KOPT-K1 (cell line): ENCODE results near the gene GAL3ST2.
"Not testable (repeated sequence)": the region's sequence is repeated elsewhere in the genome, so short reads cannot be mapped to it uniquely, and the experiment has no call there.

Experiments
- H3K27ac ChIP-seq: fragments of 200-600 bp; sonication (generic); 2 replicates; pipeline ENCODE4 v1.5.1; 2016; ENCODE audit warnings: antibody characterized with exemption, mild to moderate bottlenecking, low read depth, low read length; ENCODE audit not compliant: poor library complexity, severe bottlenecking
- H3K36me3 ChIP-seq: fragments of 200-600 bp; sonication (generic); 2 replicates; pipeline ENCODE4 v1.5.1; 2017; ENCODE audit warnings: antibody characterized with exemption, mild to moderate bottlenecking, low read length, moderate library complexity; ENCODE audit not compliant: insufficient read depth
- H3K9me3 ChIP-seq: fragments of 200-600 bp; sonication (generic); 2 replicates; pipeline ENCODE4 v1.5.1; 2017; ENCODE audit warnings: antibody characterized with exemption, low read length, mild to moderate bottlenecking; ENCODE audit not compliant: insufficient read depth, poor library complexity, severe bottlenecking

The GAL3ST2 gene

GRCh38 chr2:241755166-241755565 lies 21.5 kb upstream of the GAL3ST2 start:
- Histone ChIP-seq H3K9me3 (peaks cover 1% of the 10 kb centered on the region), H3K36me3 (peaks cover 98% of the 10 kb centered on the region), H3K27ac (no peak overlapping the region)

- Histone ChIP-seq H3K9me3 (peaks cover 5% of the 10 kb centered on the region), H3K36me3 (peaks cover 99% of the 10 kb centered on the region), H3K27ac (no peak overlapping the region)
These were observed 20.8 kb upstream of the GAL3ST2 start for GRCh38 chr2:241755777-241756176.

- Histone ChIP-seq H3K27ac (no peak overlapping the region), H3K9me3 (peaks cover 5% of the 10 kb centered on the region), H3K36me3 (peaks cover 74% of the 10 kb centered on the region)
These were observed 17.4 kb upstream of the GAL3ST2 start for GRCh38 chr2:241759067-241759807.

DNA sequence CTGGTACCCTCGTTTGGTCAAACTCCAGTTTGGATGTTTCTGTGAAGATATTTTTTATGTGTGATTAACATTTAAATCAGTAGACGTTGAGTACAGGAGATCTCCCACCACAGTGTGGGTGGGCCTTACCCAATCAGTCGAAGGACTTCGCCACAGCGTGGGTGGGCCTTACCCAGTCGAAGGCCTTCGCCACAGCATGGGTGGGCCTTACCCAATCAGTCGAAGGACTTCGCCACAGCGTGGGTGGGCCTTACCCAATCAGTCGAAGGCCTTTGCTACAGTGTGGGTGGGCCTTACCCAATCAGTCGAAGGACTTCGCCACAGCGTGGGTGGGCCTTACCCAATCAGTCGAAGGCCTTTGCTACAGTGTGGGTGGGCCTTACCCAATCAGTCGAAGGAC lies 16.7 kb upstream of the GAL3ST2 start:
- peaks cover 67% of the 10 kb centered on the region for H3K36me3 ChIP-seq
- H3K27ac ChIP-seq, H3K9me3 ChIP-seq: not testable (repeated sequence)

DNA sequence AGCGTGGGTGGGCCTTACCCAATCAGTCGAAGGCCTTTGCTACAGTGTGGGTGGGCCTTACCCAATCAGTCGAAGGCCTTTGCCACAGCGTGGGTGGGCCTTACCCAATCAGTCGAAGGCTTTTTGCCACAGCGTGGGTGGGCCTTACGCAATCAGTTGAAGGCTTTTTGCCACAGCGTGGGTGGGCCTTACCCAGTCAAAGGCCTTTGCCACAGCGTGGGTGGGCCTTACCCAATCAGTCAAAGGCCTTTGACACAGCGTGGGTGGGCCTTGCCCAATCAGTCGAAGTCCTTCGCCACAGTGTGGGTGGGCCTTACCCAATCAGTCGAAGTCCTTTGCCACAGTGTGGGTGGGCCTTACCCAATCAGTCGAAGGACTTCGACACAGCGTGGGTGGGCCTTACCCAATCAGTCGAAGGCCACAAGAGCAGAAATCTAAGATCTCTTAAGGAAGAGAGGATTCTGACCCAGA lies 16.3 kb upstream of the GAL3ST2 start:
- peaks cover 63% of the 10 kb centered on the region for H3K36me3 ChIP-seq
- H3K9me3 ChIP-seq = peaks cover 5% of the 10 kb centered on the region
- no peak overlapping the region for H3K27ac ChIP-seq

GRCh38 chr2:241762321-241762932 lies 14.2 kb upstream of the GAL3ST2 start:
- H3K36me3 ChIP-seq = peaks cover 42% of the 10 kb centered on the region
- peak overlapping the region; percentile 17 for H3K27ac ChIP-seq
- H3K9me3 ChIP-seq = peaks cover 5% of the 10 kb centered on the region

- peaks cover 5% of the 10 kb centered on the region for H3K9me3 ChIP-seq
- H3K27ac ChIP-seq = peak overlapping the region; percentile 17
- H3K36me3 ChIP-seq = peaks cover 36% of the 10 kb centered on the region
These were observed 13.7 kb upstream of the GAL3ST2 start for GRCh38 chr2:241762933-241763369.

DNA sequence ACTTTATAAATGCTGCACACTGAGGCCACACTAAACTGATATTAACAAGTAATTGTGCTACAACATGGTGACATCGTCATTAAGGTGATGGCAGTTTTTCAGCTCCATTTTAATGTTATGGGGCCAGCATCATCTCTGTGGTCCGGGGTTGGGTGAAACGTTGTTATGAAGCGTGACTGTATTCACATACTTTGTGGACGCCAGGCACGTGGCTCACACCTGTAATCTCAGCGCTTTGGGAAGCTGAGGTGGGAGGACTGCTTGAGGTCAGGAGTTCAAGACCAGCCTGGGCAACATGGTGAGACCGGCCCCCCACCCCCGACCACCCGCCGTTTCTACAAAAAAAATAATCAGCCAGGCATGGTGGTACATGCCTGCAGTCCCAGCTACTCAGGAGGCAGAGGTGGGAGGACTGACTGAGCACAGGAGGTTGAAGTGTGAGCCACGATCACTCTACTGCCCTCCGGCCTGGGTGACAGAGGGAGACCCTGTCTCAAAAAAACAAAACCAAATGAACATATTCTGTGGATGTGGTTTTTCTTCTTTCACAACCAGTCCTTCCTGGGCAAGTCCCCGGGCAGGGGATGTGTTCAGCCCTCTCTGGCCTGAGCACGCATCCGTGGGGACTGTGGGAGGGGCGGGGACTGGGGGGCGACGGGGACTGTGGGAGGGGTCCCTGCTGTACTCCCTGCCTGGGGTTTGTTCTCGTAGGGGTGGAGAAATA lies 12.9 kb upstream of the GAL3ST2 start:
- Histone ChIP-seq H3K27ac (no peak overlapping the region), H3K36me3 (peaks cover 29% of the 10 kb centered on the region), H3K9me3 (peaks cover 5% of the 10 kb centered on the region)

- H3K27ac ChIP-seq = no peak overlapping the region
- peaks cover 22% of the 10 kb centered on the region for H3K36me3 ChIP-seq
- H3K9me3 ChIP-seq = peaks cover 5% of the 10 kb centered on the region
These were observed 12.1 kb upstream of the GAL3ST2 start for GRCh38 chr2:241764275-241765241.

- Histone ChIP-seq H3K9me3 (no peaks in the 10 kb centered on the region), H3K36me3 (peaks cover 4% of the 10 kb centered on the region; the same call in 1 of the 2 replicates), H3K27ac (no peak overlapping the region)
These were observed 9.0 kb upstream of the GAL3ST2 start for GRCh38 chr2:241767464-241768250.

- H3K27ac ChIP-seq = no peak overlapping the region
- H3K9me3 ChIP-seq = no peaks in the 10 kb centered on the region
- peaks cover 4% of the 10 kb centered on the region; the same call in 1 of the 2 replicates for H3K36me3 ChIP-seq
These were observed 8.3 kb upstream of the GAL3ST2 start for GRCh38 chr2:241768251-241768711.

DNA sequence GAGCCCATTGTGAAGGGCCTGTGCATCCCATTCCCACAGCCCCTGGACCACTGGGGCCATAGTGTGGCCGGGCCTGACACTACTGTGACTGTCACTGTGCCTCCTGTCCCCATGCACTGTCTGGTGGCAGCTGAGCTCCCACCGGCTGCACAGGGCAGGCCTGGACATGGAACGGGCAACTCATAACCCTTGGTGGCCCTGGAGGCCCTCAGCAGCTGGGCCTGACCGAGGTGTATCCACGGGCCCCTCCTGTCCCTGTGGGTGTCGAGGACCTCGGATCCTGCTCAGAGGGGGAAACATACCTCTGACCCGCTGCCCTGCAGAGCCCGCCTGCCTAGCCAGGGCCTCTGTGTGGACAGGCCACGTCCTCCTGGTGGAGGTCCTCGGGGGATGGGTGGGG lies 7.8 kb upstream of the GAL3ST2 start:
- Histone ChIP-seq H3K9me3 (no peaks in the 10 kb centered on the region), H3K36me3 (peaks cover 2% of the 10 kb centered on the region; the same call in 1 of the 2 replicates), H3K27ac (no peak overlapping the region)

DNA sequence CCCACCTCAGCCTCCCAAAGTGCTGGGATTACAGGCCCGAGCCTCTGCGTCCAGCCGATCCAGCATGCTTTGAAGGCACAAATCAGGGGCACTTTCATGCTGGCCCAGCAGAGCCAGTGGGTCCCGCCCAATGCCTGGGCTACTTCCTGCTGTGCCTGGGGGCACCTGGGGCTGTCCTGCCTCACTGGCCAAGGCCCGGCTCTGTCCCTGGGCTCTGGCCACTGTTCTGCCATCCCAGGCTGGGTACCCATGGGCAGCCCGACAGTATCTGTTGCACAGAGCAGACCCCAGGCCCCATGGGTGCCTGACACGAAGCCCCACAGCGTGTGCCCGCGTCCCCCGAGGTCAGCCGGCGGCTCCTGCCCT lies 6.8 kb upstream of the GAL3ST2 start:
- Histone ChIP-seq H3K27ac (no peak overlapping the region), H3K9me3 (no peaks in the 10 kb centered on the region), H3K36me3 (no peaks in the 10 kb centered on the region; the same call in 1 of the 2 replicates)
